OCI-LY7 (cell line): ENCODE results near the gene ZFAND2B. TPM values are rescaled to one million over a fixed set of nuclear protein-coding genes. Genes with fewer than 3 reads are reported as not detected.

Experiments used
- BruUV-seq: library from RNA; stranded (reverse); fragments of 400-500 nt; replicated peaks from 2 replicates; lab custom pipeline; 2021; lab: Mats Ljungman, UMichigan
- CTCF ChIA-PET: fragments of 300-600 bp; sonication (Branson Sonifier 250); formaldehyde crosslinking; loops from one replicate; lab custom pipeline; 2022; ENCODE audit warnings: antibody characterized with exemption; ENCODE audit not compliant: unreplicated experiment; lab: Charles Lee
- POLR2A ChIA-PET: fragments of 300-600 bp; sonication (Branson Sonifier 250); formaldehyde crosslinking; loops from one replicate; lab custom pipeline; 2022; ENCODE audit warnings: antibody characterized with exemption; lab: Charles Lee
- DNase-seq: peaks from one replicate; pipeline ENCODE4 v3.0.0-alpha.2; 2015; ENCODE audit warnings: low spot score
- H2AFZ ChIP-seq: fragments of 200-600 bp; sonication (generic), shearing (Covaris generic); 2 replicates; pipeline ENCODE4 v1.6.1; 2014; ENCODE audit warnings: mild to moderate bottlenecking, antibody characterized with exemption, low read length, moderate library complexity
- H3K27ac ChIP-seq: fragments of 200-600 bp; sonication (generic); 2 replicates; pipeline ENCODE4 v1.5.1; 2014; ENCODE audit warnings: mixed run types, low read depth, mild to moderate bottlenecking, moderate library complexity, low read length, inconsistent platforms; ENCODE audit not compliant: poor library complexity, severe bottlenecking
- H3K36me3 ChIP-seq: fragments of 200-600 bp; sonication (generic); 2 replicates; pipeline ENCODE4 v1.6.1; 2014; ENCODE audit warnings: mild to moderate bottlenecking, antibody characterized with exemption, low read length, moderate library complexity, mixed read lengths; ENCODE audit not compliant: insufficient read depth
- H3K4me1 ChIP-seq: fragments of 200-600 bp; sonication (generic); 2 replicates; pipeline ENCODE4 v1.5.1; 2014; ENCODE audit warnings: mild to moderate bottlenecking, low read length; ENCODE audit not compliant: insufficient read depth, poor library complexity, severe bottlenecking
- H3K4me2 ChIP-seq: fragments of 200-600 bp; sonication (generic); 2 replicates; pipeline ENCODE4 v1.6.1; 2014; ENCODE audit warnings: mild to moderate bottlenecking, low read length
- H3K4me3 ChIP-seq: fragments of 200-600 bp; sonication (generic); 2 replicates; pipeline ENCODE4 v1.5.1; 2014; ENCODE audit warnings: mild to moderate bottlenecking, low read depth, low read length; ENCODE audit not compliant: poor library complexity, severe bottlenecking
- H3K79me2 ChIP-seq: fragments of 200-600 bp; sonication (generic); 2 replicates; pipeline ENCODE4 v1.6.1; 2016; ENCODE audit warnings: low read depth, mild to moderate bottlenecking, low read length, moderate library complexity, mixed read lengths; ENCODE audit not compliant: insufficient read depth
- H3K9me2 ChIP-seq: fragments of 200-600 bp; sonication (generic); 2 replicates; pipeline ENCODE4 v1.6.1; 2016; ENCODE audit warnings: mild to moderate bottlenecking, low read length, mixed read lengths; ENCODE audit not compliant: insufficient read depth
- H3K9me3 ChIP-seq: fragments of 200-600 bp; sonication (generic); 2 replicates; pipeline ENCODE4 v1.6.1; 2014; ENCODE audit warnings: mild to moderate bottlenecking, mixed run types, low read length, mixed read lengths
- H4K20me1 ChIP-seq: fragments of 200-600 bp; sonication (generic); 2 replicates; pipeline ENCODE4 v1.6.1; 2014; ENCODE audit warnings: mild to moderate bottlenecking, antibody characterized with exemption, low read length, moderate library complexity, mixed read lengths; ENCODE audit not compliant: insufficient read depth
- CTCF ChIP-seq: fragments of 200-600 bp; sonication (generic); conservative IDR thresholded peaks from 2 replicates; pipeline ENCODE4 v1.5.1; 2014; ENCODE audit warnings: mild to moderate bottlenecking, antibody characterized with exemption, low read length, moderate library complexity, mixed read lengths
- EZH2phosphoT487 ChIP-seq: fragments of 200-600 bp; sonication (generic); IDR thresholded peaks from 2 replicates; pipeline ENCODE4 v1.6.1; 2018; ENCODE audit warnings: low read depth, borderline replicate concordance, mild to moderate bottlenecking, mixed run types, antibody characterized with exemption, low read length, moderate library complexity, mixed read lengths
- intact Hi-C: fragments of 100-400 bp; cut with micrococcal nuclease; formaldehyde crosslinking; loops from one replicate; pipeline ENCODE4 v1.10.0; 2022; ENCODE audit not compliant: unreplicated experiment
- total RNA-seq, 2 experiments: library from RNA; depleted of rRNA in 1 of 2; stranded (reverse); fragments of >200 nt in 1 of 2; shearing (Covaris generic) in 1 of 2; gene quantifications; 2 replicates each; pipeline ENCODE4 v1.2.3, GENCODE V29; 2014 to 2022

The ZFAND2B gene
- total RNA-seq, 2 experiments from 2014 or later = 35.9 to 51.6 TPM

DNA sequence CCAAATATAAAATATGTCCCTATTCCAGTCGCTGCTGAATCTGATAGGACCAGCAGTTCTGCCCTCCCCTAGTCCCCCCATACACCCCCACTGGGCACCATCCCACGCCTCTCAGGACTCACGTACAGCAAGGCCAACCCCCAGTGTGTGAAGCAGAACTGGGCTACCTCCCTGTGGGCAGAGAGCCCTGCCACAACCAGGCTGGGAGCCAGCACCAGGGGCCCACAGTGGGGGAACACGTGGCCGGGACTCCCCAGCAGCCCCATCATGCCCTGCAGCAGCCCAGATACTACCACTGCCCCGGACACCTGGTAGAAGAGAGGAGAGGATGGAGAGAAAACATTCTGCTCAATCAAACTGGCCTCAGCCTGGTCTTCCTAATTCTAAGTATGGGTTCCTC, 38.1 kb upstream of the ZFAND2B start:
- H2AFZ ChIP-seq = no peak overlapping the region
- CTCF ChIA-PET = no interaction called here

DNA sequence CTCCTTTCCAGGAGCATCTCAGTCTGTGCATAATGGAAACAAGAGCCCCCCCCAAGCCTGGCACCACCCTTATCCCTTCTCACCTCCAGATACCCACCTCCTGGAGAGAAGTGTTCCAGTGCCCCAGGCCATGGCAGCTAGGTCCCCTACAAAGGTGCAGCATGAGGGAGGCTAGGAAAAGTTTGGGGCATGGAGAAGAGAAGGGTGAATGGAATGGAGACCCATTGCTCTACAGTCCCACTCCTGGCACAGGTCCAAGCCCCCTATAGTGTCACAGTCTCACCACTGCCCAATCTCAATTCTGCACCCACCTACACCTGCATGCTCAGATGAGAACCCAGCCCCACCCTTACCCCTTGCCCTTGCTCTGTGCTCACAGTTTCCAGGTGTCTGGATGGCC, 37.6 kb upstream of the ZFAND2B start:
- no peaks in the 10 kb centered on the region for H4K20me1 ChIP-seq
- H2AFZ ChIP-seq = no peak overlapping the region
- no peaks in the 10 kb centered on the region for H3K9me2 ChIP-seq
- CTCF ChIA-PET = no interaction called here
- H3K4me1 ChIP-seq = no peaks in the 10 kb centered on the region
- no peak overlapping the region for H3K4me3 ChIP-seq
- no TSS peak for BruUV-seq
- intact Hi-C loops = no loop called here
- peaks cover 38% of the 10 kb centered on the region for H3K36me3 ChIP-seq
- no peak overlapping the region for H3K4me2 ChIP-seq
- no peaks in the 10 kb centered on the region for H3K79me2 ChIP-seq
- no peaks in the 10 kb centered on the region for H3K9me3 ChIP-seq
- POLR2A ChIA-PET = no interaction called here
- TF ChIP-seq EZH2phosphoT487 = no peak
- TF ChIP-seq CTCF = no peak
- H3K27ac ChIP-seq = no peak overlapping the region
- no peak for DNase-seq

More for the DNA sequence above, 38.1 kb upstream of the ZFAND2B start:
- no peaks in the 10 kb centered on the region for H3K4me1 ChIP-seq
- BruUV-seq = no TSS peak
- no peaks in the 10 kb centered on the region for H3K79me2 ChIP-seq
- H3K4me3 ChIP-seq = no peak overlapping the region
- H3K9me3 ChIP-seq = no peaks in the 10 kb centered on the region
- H3K9me2 ChIP-seq = no peaks in the 10 kb centered on the region
- DNase-seq = no peak
- TF ChIP-seq EZH2phosphoT487 (no peak), CTCF (no peak)
- H3K27ac ChIP-seq = no peak overlapping the region
- H3K36me3 ChIP-seq = peaks cover 34% of the 10 kb centered on the region
- H3K4me2 ChIP-seq = no peak overlapping the region
- no peaks in the 10 kb centered on the region for H4K20me1 ChIP-seq
- POLR2A ChIA-PET = no interaction called here
- intact Hi-C loops = no loop called here

GRCh38 chr2:219169930-219170654, 36.5 kb upstream of the ZFAND2B start, which contains the start of gene SLC23A3:
TSS of gene SLC23A3 (minus strand) at chr2:219170029. CDS start at chr2:219169984, 45 bp downstream.
- no peaks in the 10 kb centered on the region for H3K79me2 ChIP-seq

More at GRCh38 chr2:219169930-219170654, 36.5 kb upstream of the ZFAND2B start, which contains the start of gene SLC23A3:
- TF ChIP-seq EZH2phosphoT487 (no peak), CTCF (no peak)
- peaks cover 49% of the 10 kb centered on the region for H3K36me3 ChIP-seq
- no peak within 1 kb of the TSS for H2AFZ ChIP-seq
- H3K9me3 ChIP-seq = no peaks in the 10 kb centered on the region
- intact Hi-C loops = no loop called here
- no peaks in the 10 kb centered on the region for H3K9me2 ChIP-seq
- H4K20me1 ChIP-seq = no peaks in the 10 kb centered on the region
- ChIA-PET CTCF (no interaction called here), POLR2A (no interaction called here)
- no peaks in the 10 kb centered on the region for H3K4me1 ChIP-seq
- DNase-seq = no peak
- H3K27ac ChIP-seq = no peak within 1 kb of the TSS
- H3K4me2 ChIP-seq = no peak within 1 kb of the TSS
- BruUV-seq = no TSS peak
- H3K4me3 ChIP-seq = no peak within 1 kb of the TSS
